ENCODE data around the gene DMD.

The DMD gene

DNA sequence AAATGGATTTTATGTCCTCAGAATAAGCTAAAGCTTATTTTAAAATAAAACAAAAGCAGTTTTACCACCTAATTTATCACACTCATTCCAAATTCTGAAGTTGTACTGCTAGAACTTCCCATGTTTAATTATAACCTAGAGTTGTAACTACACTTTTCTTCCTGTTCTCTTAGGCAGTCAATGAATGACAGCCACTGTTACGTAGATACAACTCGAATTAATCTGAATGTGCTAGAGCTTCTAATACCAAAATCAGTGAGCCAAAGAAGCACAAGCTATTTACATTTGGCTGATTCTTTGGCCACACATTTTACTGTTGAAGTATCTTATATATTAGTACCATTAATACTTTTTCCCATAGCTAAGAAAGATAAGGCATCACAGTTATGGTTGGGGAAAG lies 2040.6 kb downstream of the DMD start:
- DNase-seq (ENCODE audit: low spot score), result no peak

DNA sequence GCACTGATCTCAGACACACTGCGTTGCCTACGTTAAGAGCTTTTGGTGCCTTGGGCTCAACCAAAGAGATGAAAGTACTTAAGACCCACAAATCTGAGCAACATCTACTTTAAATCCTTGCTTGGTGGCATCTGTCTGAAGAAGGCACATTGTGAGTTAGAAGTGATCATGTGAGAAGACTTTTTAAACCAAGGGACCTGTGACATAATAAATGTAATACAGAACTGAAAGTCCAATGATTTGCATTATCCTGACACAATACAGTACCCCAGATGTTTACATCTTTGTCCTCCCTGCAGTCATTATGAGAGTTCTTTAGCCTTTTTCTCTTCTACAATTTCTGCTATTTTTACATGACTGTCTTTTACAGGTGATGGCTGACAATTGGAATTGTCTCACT lies 2042.8 kb downstream of the DMD start:
- no peak for DNase-seq (ENCODE audit: low spot score)

DNA sequence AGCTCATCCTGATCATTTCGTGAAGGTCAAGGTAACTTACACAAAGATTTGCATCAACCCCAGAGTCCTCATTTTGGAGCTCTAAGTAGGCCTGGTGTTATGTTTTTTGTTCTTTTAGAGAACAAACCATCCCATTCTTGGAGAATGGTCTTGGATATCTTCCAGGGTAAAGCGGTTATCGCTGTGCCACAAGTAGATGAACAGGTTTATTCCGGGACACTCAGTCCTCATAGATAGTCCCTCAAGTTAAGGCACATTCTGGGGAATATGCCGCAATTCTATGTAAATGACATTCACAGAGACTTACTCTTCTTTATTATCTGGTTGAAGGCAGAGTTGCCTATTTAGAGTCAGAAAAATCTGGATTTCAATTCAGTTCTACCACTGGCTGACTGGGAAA lies 2044.5 kb downstream of the DMD start:
- no peak for DNase-seq (ENCODE audit: low spot score)

DNA sequence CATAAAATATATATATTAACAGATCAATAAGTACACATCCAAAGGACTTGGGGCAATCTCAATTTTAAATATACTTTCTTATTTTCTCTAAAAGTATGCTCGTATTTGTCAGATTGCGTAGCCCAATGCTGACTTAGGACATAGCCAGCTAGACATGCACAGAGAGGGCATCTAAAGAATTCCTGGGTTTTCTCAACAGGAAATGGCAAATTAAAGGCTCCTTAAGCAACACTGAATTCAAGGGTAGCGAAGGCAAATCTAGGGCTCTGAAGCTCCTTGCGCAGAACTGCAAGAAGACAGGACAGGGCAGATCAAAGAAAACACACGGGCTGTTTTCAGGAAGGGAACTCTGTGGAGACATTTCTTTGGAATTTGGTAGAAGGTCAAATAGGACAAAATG lies 2044.9 kb downstream of the DMD start:
- no peak for DNase-seq (ENCODE audit: low spot score)

DNA sequence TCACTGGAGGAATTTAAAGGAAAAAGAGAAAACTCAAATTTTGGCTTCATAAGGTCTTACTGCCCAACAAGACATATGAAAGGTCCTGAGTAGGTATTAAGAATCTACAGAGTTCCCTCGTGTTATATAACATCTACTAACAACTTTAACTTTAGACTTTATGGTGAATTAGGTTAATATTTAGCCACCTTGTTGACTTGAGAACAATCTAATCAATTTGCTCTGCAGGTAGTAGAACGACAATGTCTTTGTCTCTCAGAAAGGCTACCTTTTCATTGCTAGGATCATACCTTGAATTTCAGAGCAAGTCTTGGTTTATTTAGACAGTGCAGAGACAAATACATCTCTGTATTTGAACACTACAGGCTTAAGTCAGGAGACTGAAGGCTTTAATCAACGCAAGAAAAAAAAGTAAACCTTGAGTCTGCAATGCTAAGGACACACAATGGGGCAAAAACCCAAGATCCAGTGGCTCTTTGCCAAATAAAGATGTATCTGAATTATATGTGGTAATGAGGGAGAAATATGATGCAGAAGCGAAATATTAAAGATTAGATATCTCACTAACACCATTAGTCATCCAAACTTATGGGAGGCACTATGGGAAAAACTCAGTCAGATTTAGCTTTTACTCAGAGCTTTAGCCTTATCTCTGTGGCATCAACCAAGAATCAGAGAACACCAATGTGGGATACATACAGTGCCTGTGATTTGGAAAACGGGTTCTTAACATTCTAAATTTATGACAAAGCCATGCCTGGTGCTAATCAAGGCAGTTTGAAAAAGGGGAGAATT lies 2045.9 kb downstream of the DMD start:
- DNase-seq (ENCODE audit: low spot score), result no peak

DNA sequence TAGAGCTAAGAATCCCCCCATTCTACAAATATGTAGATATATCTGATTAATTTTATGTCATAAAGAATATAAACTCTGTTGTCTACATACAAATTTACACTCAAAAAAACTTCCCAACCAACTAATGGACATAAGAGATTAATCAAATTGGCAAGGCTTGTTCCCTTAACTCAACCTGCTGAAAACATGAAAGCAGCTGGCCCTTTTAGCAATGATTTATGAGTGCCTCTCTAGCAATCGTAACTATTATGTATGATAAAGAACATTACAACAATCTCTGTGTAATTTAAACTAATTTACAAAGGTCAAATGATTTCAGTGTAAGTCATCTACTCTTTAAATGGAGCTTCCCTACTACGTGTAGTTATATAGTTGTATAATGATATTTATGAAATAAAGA lies 2056.4 kb downstream of the DMD start:
- DNase-seq (ENCODE audit: low spot score), result no peak

DNA sequence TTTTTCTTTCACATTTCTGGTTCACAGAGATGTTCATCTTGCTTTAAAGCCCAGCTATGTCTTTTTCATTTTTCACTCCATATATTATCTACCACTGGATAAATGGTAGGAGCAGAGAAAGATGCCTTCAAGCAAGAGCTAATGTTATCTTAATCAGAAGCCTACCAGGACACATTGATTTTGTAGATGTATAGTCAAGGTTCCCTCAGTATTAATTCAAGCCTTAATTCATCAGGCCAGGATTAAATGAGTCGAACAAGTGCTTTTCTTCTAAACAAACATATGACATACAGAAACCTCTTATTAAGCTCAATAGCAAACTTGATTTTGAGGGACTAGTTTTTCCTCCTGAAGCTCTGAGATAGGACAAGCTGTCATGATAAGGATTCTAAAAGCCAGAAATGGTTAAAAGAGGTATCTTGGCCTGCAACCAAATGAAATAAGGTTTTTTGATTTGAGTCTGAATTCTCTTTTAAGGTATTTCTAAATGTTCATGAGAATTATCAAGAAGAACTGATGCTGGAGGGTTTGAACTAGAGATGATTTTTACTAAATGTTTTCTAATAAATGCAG lies 2057.8 kb downstream of the DMD start:
- DNase-seq (ENCODE audit: low spot score), result no peak

DNA sequence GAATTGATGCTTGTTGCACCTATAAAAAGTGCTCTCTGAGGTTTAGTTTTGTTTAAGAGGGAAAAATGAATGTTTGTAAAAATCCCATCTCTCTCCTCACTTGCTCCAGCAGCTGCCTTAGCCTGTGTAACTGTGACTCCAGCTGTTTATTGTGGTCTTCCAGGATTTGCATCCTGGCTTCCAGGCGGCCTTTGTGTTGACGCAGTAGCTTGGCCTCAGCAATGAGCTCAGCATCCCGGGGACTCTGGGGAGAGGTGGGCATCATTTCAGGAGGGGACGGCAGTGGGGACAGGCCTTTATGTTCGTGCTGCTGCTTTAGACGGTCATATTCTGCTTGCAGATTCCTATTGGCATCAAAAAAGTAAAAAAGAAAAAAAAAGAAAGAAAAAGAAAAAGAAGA lies 2064.2 kb downstream of the DMD start:
- DNase-seq (ENCODE audit: low spot score), result no peak

DNA sequence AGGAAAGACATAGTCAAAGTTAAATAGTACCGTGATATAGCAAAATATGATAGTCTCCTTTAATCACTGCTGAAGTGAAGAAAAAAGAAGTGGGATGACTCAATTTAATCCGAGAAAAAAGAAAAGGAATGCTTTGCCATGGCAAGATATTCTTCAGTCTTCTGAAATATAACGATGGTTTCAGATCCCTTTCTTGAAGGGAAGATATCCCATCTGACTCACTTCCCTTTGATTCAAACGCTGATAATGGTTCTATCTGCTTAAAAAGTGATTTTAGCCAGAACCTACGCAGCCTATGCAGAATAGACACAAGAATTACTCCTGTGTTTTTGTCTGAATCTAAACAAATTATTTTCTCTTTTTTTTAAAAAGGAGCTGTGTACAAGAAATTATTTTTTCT lies 2071.4 kb downstream of the DMD start:
- DNase-seq (ENCODE audit: low spot score), result no peak

DNA sequence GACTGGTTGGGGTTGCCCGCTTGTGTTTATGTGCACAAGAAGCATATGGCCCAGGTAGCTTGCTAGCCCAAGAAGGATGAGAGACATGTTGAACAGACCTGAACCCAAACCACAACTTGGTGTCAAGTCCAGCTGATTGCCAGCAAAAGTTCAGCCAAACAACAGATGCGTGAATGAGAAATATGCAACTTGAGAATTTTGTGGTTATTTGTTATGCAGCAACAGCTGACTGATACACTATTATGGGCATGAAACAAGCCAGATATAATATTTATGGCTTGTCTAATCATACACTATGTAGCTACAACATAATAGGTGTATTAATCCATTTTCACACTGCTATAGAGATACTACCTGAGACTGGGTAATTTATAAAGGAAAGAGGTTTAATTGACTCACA lies 2073.2 kb downstream of the DMD start:
- DNase-seq (ENCODE audit: low spot score), result no peak

DNA sequence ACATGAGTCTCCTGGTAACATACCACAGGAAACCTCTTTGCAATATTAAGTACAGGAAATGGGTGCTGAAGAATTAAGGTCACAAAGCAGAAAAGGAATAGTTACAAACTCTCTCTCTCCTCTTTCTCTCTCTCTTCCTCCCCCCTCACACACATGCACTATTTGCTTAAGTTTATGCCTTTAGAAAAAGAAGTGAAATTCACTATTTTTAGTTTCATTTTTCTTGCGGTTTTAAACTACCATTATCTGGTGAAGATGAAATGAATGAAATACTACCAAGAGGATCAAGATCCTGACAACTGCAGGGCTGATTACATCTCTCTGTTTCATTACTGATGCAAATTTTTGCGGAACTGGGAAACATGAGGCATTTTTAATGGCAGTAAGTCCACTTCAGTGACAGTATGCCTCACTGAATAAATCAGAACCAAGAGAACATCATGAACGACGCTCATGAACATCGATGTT lies 2075.2 kb downstream of the DMD start:
- no peak for DNase-seq (ENCODE audit: low spot score)

DNA sequence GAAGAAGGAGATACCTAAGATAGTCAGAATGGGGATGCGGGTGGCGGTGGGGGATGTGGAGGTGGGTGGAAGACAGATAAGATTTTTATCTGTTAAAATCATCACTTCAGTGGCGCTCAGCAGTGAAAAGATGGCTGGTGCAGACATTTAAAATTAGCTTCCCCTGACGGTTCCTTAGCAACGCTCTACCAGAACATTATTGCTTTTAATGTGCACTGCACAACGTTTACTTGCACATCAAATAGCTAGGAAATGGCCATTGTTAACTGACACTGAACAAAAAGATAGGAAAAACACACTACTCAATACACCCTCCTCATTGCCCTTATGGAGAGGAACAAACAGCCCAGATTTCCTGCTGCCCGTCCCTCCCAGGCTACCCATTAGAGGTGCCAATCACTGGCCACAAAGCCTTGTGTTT lies 2078.5 kb downstream of the DMD start:
- DNase-seq (ENCODE audit: low spot score), result no peak

DNA sequence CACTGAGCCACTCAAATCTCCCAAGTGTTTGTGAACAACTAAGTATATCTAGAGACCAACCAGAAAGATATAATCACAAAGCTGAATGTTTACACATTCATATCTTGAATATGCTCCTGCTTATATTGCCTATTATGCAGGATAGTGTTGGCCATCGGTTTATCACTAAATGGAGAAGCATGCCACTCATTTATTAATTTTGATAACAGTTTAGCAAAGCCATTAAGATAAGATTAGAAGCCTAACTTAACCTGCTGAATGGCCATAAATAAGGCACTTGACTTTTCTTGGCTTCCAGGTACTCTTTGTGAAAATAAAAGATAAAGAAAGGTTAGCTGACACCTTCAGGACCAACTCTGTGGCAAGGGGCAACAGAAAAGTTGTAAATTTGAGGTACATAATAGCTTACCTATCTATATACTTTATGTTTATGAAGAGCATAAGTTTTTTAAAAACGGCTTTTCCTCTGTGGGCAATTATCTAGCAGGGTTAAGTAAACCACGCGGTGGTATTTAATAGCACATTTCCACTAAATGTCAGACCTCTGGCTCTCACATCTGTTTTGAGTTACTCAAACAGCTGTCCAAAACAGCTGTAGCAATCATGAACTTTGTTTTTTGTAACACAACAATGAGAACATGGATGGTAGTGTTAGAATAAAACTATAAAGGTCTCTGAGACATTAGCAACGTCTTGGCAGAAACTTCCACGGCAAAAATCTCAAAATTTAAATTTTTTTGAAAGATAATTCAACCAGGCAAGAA lies 2080.7 kb downstream of the DMD start:
- DNase-seq (ENCODE audit: low spot score), result no peak

DNA sequence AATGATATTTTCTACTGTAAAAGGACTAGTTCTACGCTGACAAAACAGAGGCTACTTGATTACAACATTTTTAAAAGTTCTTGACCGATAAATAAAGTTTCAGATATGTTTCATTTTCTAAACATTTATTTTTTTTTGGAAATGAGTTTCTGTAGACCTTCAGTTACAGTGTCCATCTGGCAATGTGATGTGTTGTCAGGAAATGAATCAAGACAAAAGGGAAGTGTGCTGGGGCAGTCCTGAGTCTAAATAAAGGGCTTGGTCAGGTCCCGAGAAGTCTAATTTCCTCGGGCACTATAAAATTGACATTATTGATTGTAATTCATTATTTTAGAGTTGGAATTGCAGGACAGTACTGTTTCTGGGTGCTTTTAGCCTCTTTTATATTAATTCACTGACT lies 2082.5 kb downstream of the DMD start:
- DNase-seq (ENCODE audit: low spot score), result no peak

DNA sequence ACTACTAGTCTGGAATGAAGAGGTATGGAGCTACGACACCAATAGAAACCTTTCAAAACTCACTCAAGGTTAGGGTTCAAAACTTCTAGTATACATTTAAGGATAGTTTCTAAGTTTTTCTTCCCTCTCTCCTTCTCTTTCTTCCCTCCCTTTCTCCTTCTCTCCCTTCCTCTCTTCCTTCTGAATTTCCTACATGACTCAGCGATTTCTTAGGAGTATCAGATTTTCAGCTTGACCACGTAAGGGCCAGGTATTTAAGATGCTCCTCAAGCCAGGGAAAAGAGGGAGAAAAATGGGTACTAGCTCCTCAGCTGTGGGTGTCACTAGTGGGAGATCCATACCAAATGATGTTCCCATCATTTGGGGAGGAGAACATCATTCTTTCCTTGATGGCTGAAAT lies 2083.6 kb downstream of the DMD start:
- no peak for DNase-seq (ENCODE audit: low spot score)

DNA sequence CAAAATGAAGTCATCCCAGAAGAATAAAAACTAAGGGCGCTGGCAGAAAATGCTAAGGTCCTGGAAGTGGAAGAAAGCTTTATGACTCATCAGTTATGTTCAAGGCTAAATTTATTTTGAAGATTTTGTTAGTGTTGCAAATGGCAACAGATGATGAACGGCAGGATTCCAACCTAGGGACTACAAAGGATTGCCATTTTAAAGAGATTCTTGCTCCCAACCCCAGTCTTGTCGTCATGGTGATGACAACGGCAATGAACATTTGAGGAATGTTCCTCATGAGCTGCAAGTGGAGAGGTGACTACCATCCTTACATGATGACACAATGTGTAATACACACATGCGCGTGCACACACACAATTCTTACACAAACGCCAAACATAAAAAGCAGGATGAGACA lies 2085.1 kb downstream of the DMD start:
- DNase-seq (ENCODE audit: low spot score), result no peak

DNA sequence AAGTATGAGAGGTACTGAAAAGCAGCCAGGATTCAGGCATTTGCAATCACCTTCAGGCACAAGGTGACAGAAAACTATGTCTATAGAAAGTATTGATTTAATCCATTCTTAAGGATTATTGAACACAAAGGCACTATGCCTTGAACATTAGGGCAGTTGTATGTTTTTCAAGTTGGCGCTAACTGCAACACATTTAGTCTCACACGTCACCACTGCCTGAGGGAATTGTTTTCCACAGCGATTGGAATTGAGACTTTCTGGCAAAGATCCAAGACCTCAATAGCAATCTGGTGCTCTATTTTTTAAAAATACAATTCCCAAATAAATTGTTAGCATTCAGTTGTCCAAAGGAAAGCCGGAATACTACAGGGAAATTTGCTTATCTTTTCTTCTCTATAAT lies 2086.8 kb downstream of the DMD start:
- DNase-seq (ENCODE audit: low spot score), result no peak

DNA sequence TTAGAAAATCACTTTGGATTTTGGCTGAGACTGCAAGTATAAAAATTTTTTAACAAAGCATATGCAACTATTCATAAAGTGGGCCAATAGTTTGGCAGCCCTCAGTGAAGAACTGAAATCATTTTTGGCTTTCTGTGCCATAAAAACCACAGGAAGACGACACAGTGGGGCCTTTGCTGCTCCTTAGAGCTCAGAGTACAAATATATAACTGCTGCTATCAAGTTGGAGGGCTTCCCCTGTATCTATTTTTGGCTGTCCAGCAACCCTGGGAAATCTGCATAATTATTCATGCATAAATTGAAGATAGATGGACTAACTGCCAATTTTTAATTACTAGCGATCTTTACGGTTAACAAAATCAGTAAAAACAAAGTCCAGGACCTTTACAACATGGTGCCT lies 2088.0 kb downstream of the DMD start:
- no peak for DNase-seq (ENCODE audit: low spot score)

DNA sequence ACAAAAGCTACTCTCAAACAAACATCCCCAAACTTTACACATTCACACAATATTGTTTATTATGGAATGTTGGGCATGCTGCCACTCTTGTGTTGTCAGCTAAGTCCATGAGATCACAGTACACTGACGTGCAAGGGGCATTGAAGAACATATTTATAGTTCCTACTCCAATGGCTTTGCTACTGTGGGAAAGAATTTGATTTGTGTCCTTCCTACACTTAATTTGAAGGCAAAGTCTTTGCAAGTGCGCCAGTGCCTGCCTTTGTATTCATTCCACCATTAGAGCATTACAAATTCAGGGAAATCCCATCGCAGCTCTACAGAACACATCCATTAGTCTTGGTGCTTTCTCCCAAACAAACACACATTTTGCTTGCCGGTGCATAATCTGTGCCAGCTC lies 2094.1 kb downstream of the DMD start:
- DNase-seq (ENCODE audit: low spot score), result no peak

DNA sequence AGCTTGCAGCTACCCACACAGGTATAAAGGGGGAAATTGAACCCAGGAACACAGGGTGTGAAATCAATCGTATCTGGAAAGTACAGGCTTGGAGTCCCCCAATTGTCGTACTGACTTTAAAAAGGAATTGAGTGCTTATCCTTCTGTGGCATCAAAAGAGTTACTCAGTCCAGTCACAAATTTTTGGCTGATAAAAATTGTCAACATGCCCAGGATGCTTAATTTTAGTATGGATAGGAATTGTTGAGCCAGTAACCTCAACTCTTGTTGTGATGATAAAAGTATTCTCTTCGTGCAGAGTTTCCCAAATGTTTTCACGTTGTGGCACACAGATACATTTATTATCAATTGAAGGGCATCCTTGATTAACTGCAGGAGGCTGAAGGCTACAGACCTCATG lies 2096.0 kb downstream of the DMD start:
- DNase-seq (ENCODE audit: low spot score), result no peak

DNA sequence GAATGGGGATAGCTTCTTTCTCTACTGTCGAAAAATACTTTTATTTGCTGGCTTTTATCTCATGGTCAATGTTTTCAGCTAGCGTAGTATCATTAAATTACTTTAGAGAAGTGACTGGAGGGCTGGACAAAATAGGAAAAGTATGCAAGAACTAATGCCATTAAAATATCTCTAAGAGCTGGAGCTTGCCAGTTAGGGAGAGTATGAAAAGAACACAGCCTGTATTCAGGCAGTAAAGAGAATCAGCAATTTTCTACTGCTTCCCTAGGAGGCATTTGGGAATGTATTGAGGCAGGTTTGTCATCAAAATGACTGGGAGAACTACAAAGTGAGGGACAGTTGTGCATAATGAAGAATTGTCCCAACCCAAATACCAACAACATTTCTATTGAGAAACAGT lies 2096.5 kb downstream of the DMD start:
- no peak for DNase-seq (ENCODE audit: low spot score)

DNA sequence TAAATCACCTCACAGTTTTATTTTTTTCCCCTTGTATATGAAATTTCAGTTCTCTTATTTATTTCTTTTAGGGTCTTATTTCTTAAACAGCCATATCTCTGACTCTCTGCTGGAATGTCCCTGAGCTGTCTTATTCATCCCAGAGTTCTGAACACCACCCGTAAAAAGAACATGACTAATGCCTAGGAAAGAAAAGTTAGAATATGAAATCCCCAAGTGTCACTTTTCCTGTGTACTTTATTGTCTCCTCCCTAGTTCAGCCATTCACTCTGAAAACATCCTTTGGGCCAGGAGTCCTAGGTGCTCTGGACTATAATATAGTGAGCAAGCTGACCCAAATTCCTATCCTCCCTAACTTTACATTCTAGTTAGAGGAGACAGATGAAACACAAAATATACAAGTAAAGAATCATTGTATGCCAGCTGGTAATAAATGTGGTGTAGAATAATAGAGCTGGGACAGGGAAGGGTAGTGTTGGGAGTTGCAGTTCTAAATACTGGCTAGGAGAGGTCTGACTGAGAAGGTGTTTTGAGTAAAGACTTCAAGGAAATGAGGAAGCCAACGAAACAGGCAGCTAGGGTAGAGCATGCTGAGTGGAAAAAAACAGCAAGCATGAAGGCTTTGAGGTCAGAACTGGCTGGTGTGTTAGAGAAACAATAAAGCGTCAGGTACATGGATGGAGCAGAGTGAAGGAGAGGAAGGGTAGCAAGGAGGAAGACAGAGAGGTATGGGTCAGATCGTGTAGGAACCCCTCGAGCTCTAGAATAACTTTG lies 2098.9 kb downstream of the DMD start:
- no peak for DNase-seq (ENCODE audit: low spot score)

DNA sequence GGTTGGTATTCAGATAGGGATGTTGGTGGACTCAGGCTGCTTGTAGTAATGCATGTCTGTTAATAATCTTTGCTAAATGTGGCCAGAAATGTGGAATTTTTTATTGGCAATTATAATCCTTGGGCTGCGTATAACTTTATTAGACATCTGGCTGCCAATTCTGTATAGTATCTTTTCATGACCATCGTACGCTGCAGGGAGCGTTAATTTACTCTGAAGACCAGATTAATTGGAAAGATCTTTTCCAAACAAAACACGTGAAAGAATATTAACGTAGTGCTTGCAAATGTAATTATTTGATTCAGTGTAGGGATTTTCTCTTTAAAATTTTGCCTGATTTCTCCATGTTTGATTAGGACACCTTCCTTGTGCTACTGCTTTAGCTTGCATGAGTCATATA lies 2100.7 kb downstream of the DMD start:
- no peak for DNase-seq (ENCODE audit: low spot score)

Measured in HuH-7.5 (cell line).